Hepatocyte (in vitro differentiated cells): ENCODE data around the gene KCTD10. TPM values are rescaled to one million over a fixed set of nuclear protein-coding genes. Genes with fewer than 3 reads are reported as not detected.

Experiments
- DNase-seq: peaks from one replicate; pipeline ENCODE4 v3.0.0-alpha.2; 2016; ENCODE audit warnings: low spot score
- H2AFZ ChIP-seq: fragments of 200-600 bp; sonication (generic); 2 replicates; pipeline ENCODE4 v1.6.0; 2016; ENCODE audit warnings: antibody characterized with exemption, mild to moderate bottlenecking
- H3K27ac ChIP-seq: fragments of 200-600 bp; sonication (generic); 2 replicates; pipeline ENCODE4 v1.5.1; 2016; ENCODE audit warnings: mild to moderate bottlenecking
- H3K27me3 ChIP-seq: fragments of 200-600 bp; sonication (generic); 2 replicates; pipeline ENCODE4 v1.6.1; 2016
- H3K36me3 ChIP-seq: fragments of 200-600 bp; sonication (generic); replicated peaks from 2 replicates; pipeline ENCODE4 v1.5.1; 2016; ENCODE audit warnings: low read depth; ENCODE audit not compliant: insufficient read depth
- H3K4me1 ChIP-seq: fragments of 200-600 bp; sonication (generic); 2 replicates; pipeline ENCODE4 v1.5.1; 2016; ENCODE audit warnings: mild to moderate bottlenecking, moderate library complexity; ENCODE audit not compliant: insufficient read depth
- H3K4me2 ChIP-seq: fragments of 200-600 bp; sonication (generic); 2 replicates; pipeline ENCODE4 v1.6.0; 2016
- H3K4me3 ChIP-seq: fragments of 200-600 bp; sonication (generic); 2 replicates; pipeline ENCODE4 v1.5.1; 2016; ENCODE audit warnings: mild to moderate bottlenecking
- H3K79me2 ChIP-seq: fragments of 200-600 bp; sonication (generic); 2 replicates; pipeline ENCODE4 v1.6.0; 2017; ENCODE audit warnings: mild to moderate bottlenecking
- H3K9me2 ChIP-seq: fragments of 200-600 bp; sonication (generic); replicated peaks from 2 replicates; pipeline ENCODE4 v1.6.0; 2017; ENCODE audit warnings: mild to moderate bottlenecking; ENCODE audit not compliant: insufficient read depth
- H3K9me3 ChIP-seq: fragments of 200-600 bp; sonication (generic); 2 replicates; pipeline ENCODE4 v1.5.1; 2016; ENCODE audit warnings: low read depth, mild to moderate bottlenecking
- H4K20me1 ChIP-seq: fragments of 200-600 bp; sonication (generic); 2 replicates; pipeline ENCODE4 v1.6.0; 2016; ENCODE audit warnings: mild to moderate bottlenecking; ENCODE audit not compliant: insufficient read depth, poor library complexity, severe bottlenecking
- EZH2 ChIP-seq: fragments of 200-600 bp; sonication (generic); IDR thresholded peaks from 2 replicates; pipeline ENCODE4 v1.6.1; 2016; ENCODE audit warnings: antibody characterized with exemption, mild to moderate bottlenecking, borderline replicate concordance
- EZH2phosphoT487 ChIP-seq: fragments of 200-600 bp; sonication (generic); IDR thresholded peaks from one replicate; pipeline ENCODE4 v1.6.1; 2018; ENCODE audit warnings: antibody characterized with exemption, mild to moderate bottlenecking, low read depth, moderate library complexity; ENCODE audit not compliant: unreplicated experiment, severe bottlenecking
- WGBS: methylation state at CpG from one replicate; pipeline ENCODE4 v1.1.6; 2016; ENCODE audit warnings: low lambda C conversion rate; ENCODE audit errors: missing lambda C conversion rate; 5-methylcytosine and 5-hydroxymethylcytosine counted together
- polyA plus RNA-seq: library from polyadenylated mRNA; unstranded; fragments of >200 nt; fragmentation: Nextera tagmentation; extraction: Ambion mirVana; gene quantifications from 2 replicates; pipeline ENCODE4 v1.2.1, GENCODE V29; 2016
- total RNA-seq: library from RNA; depleted of rRNA; stranded (reverse); fragments of >200 nt; gene quantifications from 2 replicates; pipeline ENCODE4 v1.2.3, GENCODE V29; 2014
- TF ChIP-seq, protein P1 (sequence below): fragments of 200-600 bp; sonication (generic); IDR thresholded peaks from 2 replicates; pipeline ENCODE4 v1.5.1; 2016; ENCODE audit warnings: antibody characterized with exemption, mild to moderate bottlenecking; ENCODE audit not compliant: poor library complexity

Gene KCTD10
- total and polyA plus RNA-seq, 2 experiments from 2014 or later, result 29.4 to 29.7 TPM

DNA sequence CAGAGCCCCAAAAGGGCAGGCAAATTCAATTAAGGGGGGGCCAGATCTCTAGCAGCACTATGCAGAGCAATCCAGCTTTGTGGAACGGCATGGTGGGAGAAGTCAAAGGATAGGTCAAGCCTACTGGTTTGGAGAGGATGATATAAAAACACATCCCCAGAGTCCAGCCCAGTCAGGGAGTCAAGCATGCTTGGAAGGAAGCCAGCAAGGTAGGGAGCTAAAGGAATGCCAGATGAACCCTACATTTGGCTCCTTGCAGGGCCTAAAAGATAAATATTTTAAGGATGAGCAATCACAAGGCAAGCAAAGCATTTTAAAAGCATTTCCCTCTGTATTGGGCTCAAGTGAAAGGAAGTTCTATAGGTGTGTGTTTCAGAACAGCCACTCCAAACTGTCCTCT lies 21.4 kb downstream of the KCTD10 start:
- Histone ChIP-seq H3K27ac (no peak overlapping the region), H3K4me1 (peaks cover 19% of the 10 kb centered on the region), H2AFZ (no peak overlapping the region), H4K20me1 (no peaks in the 10 kb centered on the region), H3K36me3 (no peaks in the 10 kb centered on the region), H3K9me3 (no peaks in the 10 kb centered on the region), H3K79me2 (peaks cover 46% of the 10 kb centered on the region), H3K4me3 (no peak overlapping the region), H3K9me2 (no peaks in the 10 kb centered on the region), H3K27me3 (no peaks in the 10 kb centered on the region), H3K4me2 (no peak overlapping the region)
- TF ChIP-seq EZH2 (no peak), EZH2phosphoT487 (no peak)
- TF ChIP-seq, protein P1, sequence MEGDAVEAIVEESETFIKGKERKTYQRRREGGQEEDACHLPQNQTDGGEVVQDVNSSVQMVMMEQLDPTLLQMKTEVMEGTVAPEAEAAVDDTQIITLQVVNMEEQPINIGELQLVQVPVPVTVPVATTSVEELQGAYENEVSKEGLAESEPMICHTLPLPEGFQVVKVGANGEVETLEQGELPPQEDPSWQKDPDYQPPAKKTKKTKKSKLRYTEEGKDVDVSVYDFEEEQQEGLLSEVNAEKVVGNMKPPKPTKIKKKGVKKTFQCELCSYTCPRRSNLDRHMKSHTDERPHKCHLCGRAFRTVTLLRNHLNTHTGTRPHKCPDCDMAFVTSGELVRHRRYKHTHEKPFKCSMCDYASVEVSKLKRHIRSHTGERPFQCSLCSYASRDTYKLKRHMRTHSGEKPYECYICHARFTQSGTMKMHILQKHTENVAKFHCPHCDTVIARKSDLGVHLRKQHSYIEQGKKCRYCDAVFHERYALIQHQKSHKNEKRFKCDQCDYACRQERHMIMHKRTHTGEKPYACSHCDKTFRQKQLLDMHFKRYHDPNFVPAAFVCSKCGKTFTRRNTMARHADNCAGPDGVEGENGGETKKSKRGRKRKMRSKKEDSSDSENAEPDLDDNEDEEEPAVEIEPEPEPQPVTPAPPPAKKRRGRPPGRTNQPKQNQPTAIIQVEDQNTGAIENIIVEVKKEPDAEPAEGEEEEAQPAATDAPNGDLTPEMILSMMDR, result no peak
- WGBS, result 81% methylated on average over 1 of the region's 1 CpG
- DNase-seq, result no peak

DNA sequence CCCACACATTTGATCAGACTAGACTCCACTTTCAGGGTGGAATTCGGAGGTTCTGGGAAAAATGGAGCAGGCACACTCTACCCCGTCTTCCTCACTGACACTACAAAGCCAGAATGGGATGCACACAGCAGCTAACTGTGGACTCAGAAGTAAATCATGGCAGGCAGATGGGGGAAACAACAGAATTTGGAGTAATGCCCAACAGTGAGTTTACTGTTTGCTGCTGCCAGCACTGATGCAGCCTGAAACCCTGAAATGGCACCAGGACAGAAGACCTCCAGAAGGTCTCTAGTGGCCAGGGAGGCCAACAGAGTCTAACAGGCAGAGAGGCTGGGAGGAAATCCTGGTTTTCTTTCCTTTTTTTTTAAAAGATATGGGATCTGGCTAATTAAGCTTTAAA lies 24.6 kb downstream of the KCTD10 start:
- no peaks in the 10 kb centered on the region for H3K4me1 ChIP-seq
- TF ChIP-seq, protein P1, result no peak
- TF ChIP-seq EZH2, result no peak
- no peak for TF ChIP-seq EZH2phosphoT487
- H2AFZ ChIP-seq, result no peak overlapping the region
- no peak overlapping the region for H3K4me2 ChIP-seq
- no peak overlapping the region for H3K4me3 ChIP-seq
- no peaks in the 10 kb centered on the region for H3K9me3 ChIP-seq
- DNase-seq, result no peak
- H3K27ac ChIP-seq, result no peak overlapping the region
- H3K36me3 ChIP-seq, result no peaks in the 10 kb centered on the region
- WGBS, result 76% methylated on average over 2 of the region's 2 CpGs
- no peaks in the 10 kb centered on the region for H4K20me1 ChIP-seq
- no peaks in the 10 kb centered on the region for H3K27me3 ChIP-seq
- no peaks in the 10 kb centered on the region for H3K9me2 ChIP-seq
- peaks cover 16% of the 10 kb centered on the region for H3K79me2 ChIP-seq

DNA sequence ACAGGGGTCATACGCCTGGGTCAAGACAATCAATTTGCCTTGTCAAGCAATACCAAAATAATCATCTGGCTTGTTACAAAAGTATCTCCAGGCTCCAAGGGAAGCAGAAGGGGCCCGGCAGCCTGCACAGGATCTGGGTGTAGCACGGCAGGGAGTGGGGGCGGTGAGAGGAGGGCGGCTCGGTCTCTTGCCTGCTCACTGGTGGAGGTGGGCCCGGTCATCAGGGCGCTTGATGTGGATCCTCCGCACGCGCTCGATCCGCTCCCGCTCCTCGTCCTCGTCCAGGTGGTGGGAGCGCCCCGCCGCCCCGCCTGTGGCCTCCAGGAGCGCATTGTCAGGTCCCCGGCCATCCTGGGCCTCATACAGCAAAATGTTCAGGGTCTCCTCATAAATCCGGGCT lies 25.7 kb downstream of the KCTD10 start:
- Histone ChIP-seq H2AFZ (no peak overlapping the region), H3K27ac (no peak overlapping the region), H3K36me3 (no peaks in the 10 kb centered on the region), H3K79me2 (peaks cover 5% of the 10 kb centered on the region), H3K27me3 (no peaks in the 10 kb centered on the region), H3K9me2 (no peaks in the 10 kb centered on the region), H3K4me3 (no peak overlapping the region), H3K4me1 (no peaks in the 10 kb centered on the region), H3K9me3 (no peaks in the 10 kb centered on the region), H3K4me2 (no peak overlapping the region), H4K20me1 (no peaks in the 10 kb centered on the region)
- WGBS, result 95% methylated on average over 23 of the region's 23 CpGs
- no peak for DNase-seq
- TF ChIP-seq, protein P1, result no peak
- TF ChIP-seq EZH2phosphoT487 (no peak), EZH2 (no peak)

DNA sequence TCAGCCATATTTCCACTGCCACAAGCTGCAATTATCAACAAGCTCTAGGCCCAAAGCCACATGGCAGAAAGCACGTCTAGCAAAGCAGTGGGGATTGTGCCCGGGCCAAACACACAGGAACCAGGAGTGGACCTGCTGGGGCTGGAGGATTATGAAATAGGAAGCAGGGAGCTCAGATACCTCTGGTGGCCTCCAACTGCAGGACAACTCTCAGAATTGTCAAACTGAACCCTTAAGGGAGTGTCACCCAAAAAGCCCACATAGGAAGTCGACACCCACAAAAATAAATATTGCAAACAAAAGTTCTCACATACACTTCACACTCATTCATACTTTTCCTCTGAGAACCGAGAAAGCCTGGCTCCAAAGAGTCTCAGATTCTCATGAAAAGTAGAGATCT lies 26.1 kb downstream of the KCTD10 start:
- no peaks in the 10 kb centered on the region for H3K4me1 ChIP-seq
- no peak overlapping the region for H3K27ac ChIP-seq
- 88% methylated on average over 4 of the region's 4 CpGs for WGBS
- H2AFZ ChIP-seq, result no peak overlapping the region
- DNase-seq, result no peak
- H3K9me3 ChIP-seq, result no peaks in the 10 kb centered on the region
- H3K9me2 ChIP-seq, result no peaks in the 10 kb centered on the region
- no peaks in the 10 kb centered on the region for H4K20me1 ChIP-seq
- H3K4me3 ChIP-seq, result no peak overlapping the region
- H3K79me2 ChIP-seq, result peaks cover 2% of the 10 kb centered on the region
- TF ChIP-seq EZH2phosphoT487, result no peak
- TF ChIP-seq, protein P1, result no peak
- no peak for TF ChIP-seq EZH2
- no peak overlapping the region for H3K4me2 ChIP-seq
- no peaks in the 10 kb centered on the region for H3K36me3 ChIP-seq
- no peaks in the 10 kb centered on the region for H3K27me3 ChIP-seq
